Keratinocyte (primary cell): ENCODE results near the gene SHISA5. TPM values are rescaled to one million over a fixed set of nuclear protein-coding genes. Genes with fewer than 3 reads are reported as not detected.

Source experiments
- DNase-seq: peaks from one replicate; pipeline ENCODE4 v3.0.0-alpha.2; 2011; ENCODE audit warnings: low read depth, missing footprints, low spot score
- FAIRE-seq: peaks from 2 replicates; lab custom pipeline; 2011; peaks lifted over from hg19 to GRCh38; lab: Jason Lieb, UNC
- H2AFZ ChIP-seq: 2 replicates; pipeline ENCODE4 v1.6.0; 2012; ENCODE audit warnings: low read length, control low read depth, inconsistent platforms; ENCODE audit not compliant: control insufficient read depth
- H3K27ac ChIP-seq: 2 replicates; pipeline ENCODE4 v1.5.1; 2011; ENCODE audit warnings: low read length; ENCODE audit not compliant: control insufficient read depth, insufficient read depth
- H3K27me3 ChIP-seq: 3 replicates; pipeline ENCODE4 v1.6.0; 2011; ENCODE audit warnings: low read length; ENCODE audit not compliant: control insufficient read depth, insufficient read depth; ENCODE audit errors: extremely low read depth
- H3K36me3 ChIP-seq, 2 experiments: 2 replicates in 1 of 2; 3 replicates in 1 of 2; pipeline ENCODE4 v1.5.1; 2011; ENCODE audit warnings: low read length in 2 of 2, mild to moderate bottlenecking in 1 of 2; ENCODE audit not compliant: control insufficient read depth in 2 of 2, insufficient read depth in 2 of 2; ENCODE audit errors: extremely low read depth in 1 of 2
- H3K4me1 ChIP-seq: 3 replicates; pipeline ENCODE4 v1.5.1; 2011; ENCODE audit warnings: low read length; ENCODE audit not compliant: control insufficient read depth, insufficient read depth; ENCODE audit errors: extremely low read depth
- H3K4me2 ChIP-seq: 3 replicates; pipeline ENCODE4 v1.6.0; 2011; ENCODE audit warnings: low read depth, low read length; ENCODE audit not compliant: control insufficient read depth, insufficient read depth; ENCODE audit errors: extremely low read depth
- H3K4me3 ChIP-seq, 3 experiments: fragments of 200-600 bp in 1 of 3; sonication (generic) in 1 of 3; 2 replicates in 2 of 3; 3 replicates in 1 of 3; pipeline ENCODE4 v1.5.1; 2011 to 2016; ENCODE audit warnings: low read length in 3 of 3, mild to moderate bottlenecking in 3 of 3, control low read depth in 2 of 3, inconsistent platforms in 1 of 3, low read depth in 1 of 3, mixed read lengths in 1 of 3, mixed run types in 1 of 3, moderate library complexity in 1 of 3; ENCODE audit not compliant: control insufficient read depth in 2 of 3, insufficient read depth in 2 of 3; ENCODE audit errors: extremely low read depth in 1 of 3
- H3K79me2 ChIP-seq: 2 replicates; pipeline ENCODE4 v1.6.0; 2012; ENCODE audit warnings: low read length; ENCODE audit not compliant: control insufficient read depth, insufficient read depth
- H3K9ac ChIP-seq: 3 replicates; pipeline ENCODE4 v1.6.0; 2011; ENCODE audit warnings: low read length; ENCODE audit not compliant: control insufficient read depth, insufficient read depth; ENCODE audit errors: extremely low read depth
- H3K9me1 ChIP-seq: 3 replicates; pipeline ENCODE4 v1.6.0; 2011; ENCODE audit warnings: low read length; ENCODE audit not compliant: control insufficient read depth, insufficient read depth; ENCODE audit errors: extremely low read depth
- H3K9me3 ChIP-seq: 2 replicates; pipeline ENCODE4 v1.5.1; 2012; ENCODE audit warnings: low read depth, low read length; ENCODE audit not compliant: control insufficient read depth
- H4K20me1 ChIP-seq: 3 replicates; pipeline ENCODE4 v1.6.0; 2011; ENCODE audit warnings: low read length; ENCODE audit not compliant: control insufficient read depth, insufficient read depth; ENCODE audit errors: extremely low read depth
- EZH2 ChIP-seq: IDR thresholded peaks from one replicate; pipeline ENCODE4 v1.6.1; 2012; ENCODE audit warnings: inconsistent platforms, mild to moderate bottlenecking, low read length, moderate library complexity
- dilution Hi-C: fragments of 300-500 bp; cut with MboI; formaldehyde crosslinking; loops from one replicate; pipeline ENCODE4 v1.7.0; 2020; ENCODE audit warnings: low sequenced_read_pairs; ENCODE audit not compliant: extremely low pct_ligation_motif_present
- polyA plus RNA-seq, 5 experiments: library from polyadenylated mRNA; depleted of rRNA in 3 of 5; stranded (reverse) in 3 of 5; stranded (forward) in 1 of 5; unstranded in 1 of 5; fragments of >200 nt; gene quantifications; 1 replicate in 1 of 5; 2 replicates in 3 of 5; 3 replicates in 1 of 5; pipeline versions ENCODE4 v1.2.1 to v1.2.3, GENCODE V29; 2011 to 2012; ENCODE audit warnings: missing spikeins in 2 of 5, low read depth in 1 of 5, low replicate concordance in 1 of 5
- TF ChIP-seq, protein P1 (sequence below), 3 experiments: IDR thresholded peaks in 1 of 3; conservative IDR thresholded peaks in 1 of 3; optimal IDR thresholded peaks in 1 of 3; 2 replicates in 2 of 3; 3 replicates in 1 of 3; pipeline versions ENCODE3 to v1.5.1; 2011; ENCODE audit warnings: low read length in 3 of 3, mild to moderate bottlenecking in 3 of 3, moderate library complexity in 2 of 3, control low read depth in 1 of 3, inconsistent platforms in 1 of 3; ENCODE audit not compliant: insufficient read depth in 2 of 3; ENCODE audit errors: extremely low read depth in 1 of 3

Gene SHISA5
- polyA plus RNA-seq, 1 donor (not counting 4 experiments of a cell fraction or from before 2014, with no cell fraction given) = 94.4 TPM

DNA sequence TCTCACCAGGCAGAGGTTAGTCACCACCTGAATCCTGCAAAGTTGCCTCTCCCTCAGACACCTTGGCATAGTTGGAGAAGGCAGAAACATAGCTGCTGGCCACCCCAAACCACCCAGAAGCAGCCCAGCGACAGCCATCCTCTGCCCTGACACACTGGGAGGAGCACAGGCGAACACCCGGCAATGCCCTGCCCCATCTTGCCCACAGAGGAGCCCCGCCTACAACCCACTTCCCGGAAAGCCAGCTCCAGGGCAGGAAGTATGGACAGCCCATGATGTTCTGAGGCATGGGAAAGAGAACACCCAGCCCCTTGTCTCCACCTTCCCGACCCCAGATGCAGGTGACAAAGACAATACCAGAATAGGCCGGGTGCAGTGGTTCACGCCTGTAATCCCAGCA, 12.6 kb upstream of the SHISA5 start:
- FAIRE-seq (peak; percentile 20), DNase-seq (no peak)
- TF ChIP-seq, protein P1, sequence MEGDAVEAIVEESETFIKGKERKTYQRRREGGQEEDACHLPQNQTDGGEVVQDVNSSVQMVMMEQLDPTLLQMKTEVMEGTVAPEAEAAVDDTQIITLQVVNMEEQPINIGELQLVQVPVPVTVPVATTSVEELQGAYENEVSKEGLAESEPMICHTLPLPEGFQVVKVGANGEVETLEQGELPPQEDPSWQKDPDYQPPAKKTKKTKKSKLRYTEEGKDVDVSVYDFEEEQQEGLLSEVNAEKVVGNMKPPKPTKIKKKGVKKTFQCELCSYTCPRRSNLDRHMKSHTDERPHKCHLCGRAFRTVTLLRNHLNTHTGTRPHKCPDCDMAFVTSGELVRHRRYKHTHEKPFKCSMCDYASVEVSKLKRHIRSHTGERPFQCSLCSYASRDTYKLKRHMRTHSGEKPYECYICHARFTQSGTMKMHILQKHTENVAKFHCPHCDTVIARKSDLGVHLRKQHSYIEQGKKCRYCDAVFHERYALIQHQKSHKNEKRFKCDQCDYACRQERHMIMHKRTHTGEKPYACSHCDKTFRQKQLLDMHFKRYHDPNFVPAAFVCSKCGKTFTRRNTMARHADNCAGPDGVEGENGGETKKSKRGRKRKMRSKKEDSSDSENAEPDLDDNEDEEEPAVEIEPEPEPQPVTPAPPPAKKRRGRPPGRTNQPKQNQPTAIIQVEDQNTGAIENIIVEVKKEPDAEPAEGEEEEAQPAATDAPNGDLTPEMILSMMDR (optimal IDR thresholded peaks at IDR 0.05 in 1 of 3, IDR thresholded peaks at IDR 0.05 in 1 of 3, conservative IDR thresholded peaks at IDR 0.05 in 1 of 3; ENCODE audit: extremely low read depth in 1 of 3, insufficient read depth in 2 of 3, low read length in 3 of 3) = no peak
- no peak for TF ChIP-seq EZH2
- no peaks in the 10 kb centered on the region for H3K27me3 ChIP-seq
- no peaks in the 10 kb centered on the region for H3K79me2 ChIP-seq
- H3K4me3 ChIP-seq = no peak overlapping the region
- peaks cover 4% of the 10 kb centered on the region for H3K4me1 ChIP-seq
- H3K9ac ChIP-seq = no peak overlapping the region
- H3K27ac ChIP-seq = no peak overlapping the region
- peaks cover 0 to 6% of the 10 kb centered on the region in 2 experiments for H3K36me3 ChIP-seq
- no peaks in the 10 kb centered on the region for H3K9me1 ChIP-seq
- dilution Hi-C loops = no loop called here
- no peak overlapping the region for H3K4me2 ChIP-seq
- H3K9me3 ChIP-seq = no peaks in the 10 kb centered on the region
- no peaks in the 10 kb centered on the region for H4K20me1 ChIP-seq
- no peak overlapping the region for H2AFZ ChIP-seq

- Histone ChIP-seq H3K9me1 (no peaks in the 10 kb centered on the region), H4K20me1 (no peaks in the 10 kb centered on the region), H3K79me2 (no peaks in the 10 kb centered on the region), H3K27me3 (no peaks in the 10 kb centered on the region), H3K4me3 (no peak overlapping the region), H2AFZ (no peak overlapping the region), H3K9me3 (no peaks in the 10 kb centered on the region), H3K4me2 (no peak overlapping the region), H3K27ac (no peak overlapping the region), H3K4me1 (peaks cover 4% of the 10 kb centered on the region), H3K9ac (no peak overlapping the region), H3K36me3 (peaks cover 0 to 3% of the 10 kb centered on the region in 2 experiments)
- dilution Hi-C loops = no loop called here
- DNase-seq (no peak), FAIRE-seq (no peak)
- no peak for TF ChIP-seq EZH2
- TF ChIP-seq, protein P1 (optimal IDR thresholded peaks at IDR 0.05 in 1 of 3, IDR thresholded peaks at IDR 0.05 in 1 of 3, conservative IDR thresholded peaks at IDR 0.05 in 1 of 3; ENCODE audit: extremely low read depth in 1 of 3, insufficient read depth in 2 of 3, low read length in 3 of 3) = no peak
Observed at GRCh38 chr3:48514431-48515227, 10.7 kb upstream of the SHISA5 start.
